ENCODE results near the gene APOA1. TPM values are rescaled to one million over a fixed set of nuclear protein-coding genes. Genes with fewer than 3 reads are reported as not detected.

The APOA1 gene
- total and polyA plus RNA-seq, 10 of the 15 experiments (the other 5 are each of a cell fraction or from before 2014, with no cell fraction given): 0.10 to 2.4 (median 0.24) TPM; not detected in 3

- no peak for FAIRE-seq
- intact Hi-C loops (cut with micrococcal nuclease; ENCODE audit: unreplicated experiment) (no loop called here), in situ Hi-C loops (cut with MboI) (no loop called here)
- RAD21 ChIA-PET (ENCODE audit: unreplicated experiment): no interaction called here
- no peak for ATAC-seq
- SMC1A ChIA-PET (ENCODE audit: uncharacterized antibody, unreplicated experiment): interaction anchor here (1.2 kb wide), 1 partner anchor 9 kb away, joined by 3 read pairs; no protein-coding TSS in a partner anchor
- Histone ChIP-seq H3K79me2 (ENCODE audit: control insufficient read depth, insufficient read depth, low read length) (no peaks in the 10 kb centered on the region), H3K27ac (ENCODE audit: control insufficient read depth, insufficient read depth) (no peak overlapping the region), H3K4me1 (ENCODE audit: control insufficient read depth, insufficient read depth, low read length) (no peaks in the 10 kb centered on the region), H3K4me2 (ENCODE audit: control insufficient read depth, insufficient read depth) (no peak overlapping the region), H4K20me1 (ENCODE audit: control insufficient read depth, insufficient read depth) (no peaks in the 10 kb centered on the region), H3K9me3 (replicated peaks; ENCODE audit: control insufficient read depth, insufficient read depth, low read length) (no peaks in the 10 kb centered on the region), H3K9ac (ENCODE audit: control insufficient read depth, insufficient read depth, low read length) (no peak overlapping the region), H3K4me3 (no peak overlapping the region), H2AFZ (ENCODE audit: control insufficient read depth, low read depth, low read length) (no peak overlapping the region), H3K36me3 (ENCODE audit: control insufficient read depth in 2 of 2, insufficient read depth in 2 of 2, low read length in 1 of 2) (peaks cover 15 to 19% of the 10 kb centered on the region in 2 experiments), H3K27me3 (replicated peaks in 1 of 2; ENCODE audit: control insufficient read depth in 2 of 2, insufficient read depth in 2 of 2, low read length in 1 of 2) (no peaks in the 10 kb centered on the region)
- DNase-seq (ENCODE audit: low read depth, low spot score): no peak
- POLR2A ChIA-PET: interaction anchor here (0.7 kb wide), 1 partner anchor 19 kb away, joined by 3 read pairs; no protein-coding TSS in a partner anchor
- CTCF ChIA-PET: interaction anchor here (1.4 to 1.8 kb wide), 2 partner anchors 39 to 232 kb away, joined by 4 to 5 read pairs; no protein-coding TSS in a partner anchor
- 100% methylated on average over 2 of the region's 2 CpGs for WGBS (ENCODE audit: insufficient coverage, insufficient replicate concordance, low lambda C conversion rate, missing lambda C conversion rate)
- no peak for TF ChIP-seq ATF7 (IDR thresholded peaks at IDR 0.05; ENCODE audit: low read depth)
- no TSS peak for BruUV-seq (replicated peaks)
These were observed 36.8 kb upstream of the APOA1 start for GRCh38 chr11:116874251-116874650.

GRCh38 chr11:116873381-116873780 lies 36.0 kb upstream of the APOA1 start:
- FAIRE-seq: no peak
- POLR2A ChIA-PET: interaction anchor here (0.7 kb wide), 1 partner anchor 19 kb away, joined by 3 read pairs; no protein-coding TSS in a partner anchor
- TF ChIP-seq PRDM15 (CRISPR knock-in tag; IDR thresholded peaks at IDR 0.05): no peak
- no peak for TF ChIP-seq ATF3 (IDR thresholded peaks at IDR 0.05; ENCODE audit: borderline replicate concordance, extremely low read depth, low read depth, low read length)
- TF ChIP-seq STAT3 (IDR thresholded peaks at IDR 0.05; ENCODE audit: low read depth, low read length): no peak
- no peak for TF ChIP-seq REST (IDR thresholded peaks at IDR 0.05; ENCODE audit: low read depth, low read length)
- TF ChIP-seq USF1 (IDR thresholded peaks at IDR 0.05; ENCODE audit: borderline replicate concordance, extremely low read length, insufficient read depth, low read depth, low read length): no peak
- no peak for TF ChIP-seq SREBF2 (IDR thresholded peaks at IDR 0.05; ENCODE audit: low read length)

More at GRCh38 chr11:116873381-116873780, 36.0 kb upstream of the APOA1 start:
- BruUV-seq (replicated peaks): no TSS peak
- ChIA-PET RAD21 (ENCODE audit: unreplicated experiment) (interaction anchor here (1.3 kb wide), 1 partner anchor 37 kb away, joined by 3 read pairs; no protein-coding TSS in a partner anchor), SMC1A (ENCODE audit: uncharacterized antibody, unreplicated experiment) (no interaction called here), CTCF (interaction anchor here (1.8 kb wide), 1 partner anchor 233 kb away, joined by 5 read pairs; no protein-coding TSS in a partner anchor)
- Histone ChIP-seq H3K4me1 (ENCODE audit: control insufficient read depth, insufficient read depth, low read length) (no peaks in the 10 kb centered on the region), H3K27me3 (replicated peaks in 1 of 2; ENCODE audit: control insufficient read depth in 2 of 2, insufficient read depth in 2 of 2, low read length in 1 of 2) (no peaks in the 10 kb centered on the region), H3K27ac (ENCODE audit: control insufficient read depth, insufficient read depth) (no peak overlapping the region), H3K36me3 (ENCODE audit: control insufficient read depth in 2 of 2, insufficient read depth in 2 of 2, low read length in 1 of 2) (peaks cover 15 to 19% of the 10 kb centered on the region in 2 experiments), H3K4me3 (no peak overlapping the region), H3K9ac (ENCODE audit: control insufficient read depth, insufficient read depth, low read length) (no peak overlapping the region), H3K79me2 (ENCODE audit: control insufficient read depth, insufficient read depth, low read length) (no peaks in the 10 kb centered on the region), H4K20me1 (ENCODE audit: control insufficient read depth, insufficient read depth) (no peaks in the 10 kb centered on the region), H3K4me2 (ENCODE audit: control insufficient read depth, insufficient read depth) (no peak overlapping the region), H3K9me3 (replicated peaks; ENCODE audit: control insufficient read depth, insufficient read depth, low read length) (no peaks in the 10 kb centered on the region), H2AFZ (ENCODE audit: control insufficient read depth, low read depth, low read length) (no peak overlapping the region)
- DNase-seq (ENCODE audit: low read depth, low spot score): no peak
- intact Hi-C loops (cut with micrococcal nuclease; ENCODE audit: unreplicated experiment): no loop called here
- in situ Hi-C loops (cut with MboI): no loop called here
- WGBS (ENCODE audit: insufficient coverage, insufficient replicate concordance, low lambda C conversion rate, missing lambda C conversion rate): 94% methylated on average over 11 of the region's 11 CpGs
- ATAC-seq: no peak
